Measurements from ENCODE around the gene VANGL2. TPM values are rescaled to one million over a fixed set of nuclear protein-coding genes. Genes with fewer than 3 reads are reported as not detected.

The VANGL2 gene
- total and polyA plus RNA-seq, 2 of the 8 experiments (the other 6 are each of a cell fraction or from before 2014, with no cell fraction given), result 62.5 to 118 TPM

GRCh38 chr1:160419838-160420169, 19.4 kb downstream of the VANGL2 start (continued):
- TF ChIP-seq CHD7 (IDR thresholded peaks at IDR 0.05; ENCODE audit: insufficient replicate concordance, low read length) (no peak), POLR2AphosphoS5 (IDR thresholded peaks at IDR 0.05; ENCODE audit: low read depth, low read length) (no peak), KDM1A (IDR thresholded peaks at IDR 0.05; ENCODE audit: borderline replicate concordance, low read length) (no peak), BCL11A (IDR thresholded peaks at IDR 0.05; ENCODE audit: low read depth in 2 of 2, low read length in 2 of 2) (no peak), EZH2 (IDR thresholded peaks at IDR 0.05; ENCODE audit: low read depth, low read length, severe bottlenecking) (no peak), YY1 (IDR thresholded peaks at IDR 0.05; ENCODE audit: low read depth, low read length) (no peak), FOSL1 (IDR thresholded peaks at IDR 0.05; ENCODE audit: insufficient read depth, low read depth, low read length) (no peak), TEAD4 (IDR thresholded peaks at IDR 0.05; ENCODE audit: low read depth, low read length) (no peak), RAD21 (IDR thresholded peaks at IDR 0.05 in 1 of 2, conservative IDR thresholded peaks at IDR 0.05 in 1 of 2; ENCODE audit: low read depth in 2 of 2, low read length in 2 of 2) (no peak), GABPA (IDR thresholded peaks at IDR 0.05; ENCODE audit: borderline replicate concordance, insufficient read depth, low read length) (no peak)
